IPS-15b (cell line): ENCODE data around the gene IBA57.

Experiments
- H3K27me3 ChIP-seq: one replicate; pipeline ENCODE4 v1.6.1; 2013; ENCODE audit warnings: low read length; ENCODE audit not compliant: control insufficient read depth, insufficient read depth
- H3K36me3 ChIP-seq: one replicate; pipeline ENCODE4 v1.6.1; 2013; ENCODE audit warnings: low read length; ENCODE audit not compliant: control insufficient read depth, insufficient read depth
- H3K4me1 ChIP-seq: one replicate; pipeline ENCODE4 v1.6.1; 2013; ENCODE audit warnings: mild to moderate bottlenecking, low read length; ENCODE audit not compliant: control insufficient read depth, insufficient read depth
- H3K4me3 ChIP-seq: one replicate; pipeline ENCODE4 v1.5.1; 2013; ENCODE audit warnings: low read depth, low read length
- H3K9ac ChIP-seq: one replicate; pipeline ENCODE4 v1.6.1; 2013; ENCODE audit warnings: low read depth, mild to moderate bottlenecking, low read length
- H3K9me3 ChIP-seq: one replicate; pipeline ENCODE4 v1.6.1; 2013; ENCODE audit warnings: mild to moderate bottlenecking, low read length; ENCODE audit not compliant: control insufficient read depth, insufficient read depth

Gene IBA57

DNA sequence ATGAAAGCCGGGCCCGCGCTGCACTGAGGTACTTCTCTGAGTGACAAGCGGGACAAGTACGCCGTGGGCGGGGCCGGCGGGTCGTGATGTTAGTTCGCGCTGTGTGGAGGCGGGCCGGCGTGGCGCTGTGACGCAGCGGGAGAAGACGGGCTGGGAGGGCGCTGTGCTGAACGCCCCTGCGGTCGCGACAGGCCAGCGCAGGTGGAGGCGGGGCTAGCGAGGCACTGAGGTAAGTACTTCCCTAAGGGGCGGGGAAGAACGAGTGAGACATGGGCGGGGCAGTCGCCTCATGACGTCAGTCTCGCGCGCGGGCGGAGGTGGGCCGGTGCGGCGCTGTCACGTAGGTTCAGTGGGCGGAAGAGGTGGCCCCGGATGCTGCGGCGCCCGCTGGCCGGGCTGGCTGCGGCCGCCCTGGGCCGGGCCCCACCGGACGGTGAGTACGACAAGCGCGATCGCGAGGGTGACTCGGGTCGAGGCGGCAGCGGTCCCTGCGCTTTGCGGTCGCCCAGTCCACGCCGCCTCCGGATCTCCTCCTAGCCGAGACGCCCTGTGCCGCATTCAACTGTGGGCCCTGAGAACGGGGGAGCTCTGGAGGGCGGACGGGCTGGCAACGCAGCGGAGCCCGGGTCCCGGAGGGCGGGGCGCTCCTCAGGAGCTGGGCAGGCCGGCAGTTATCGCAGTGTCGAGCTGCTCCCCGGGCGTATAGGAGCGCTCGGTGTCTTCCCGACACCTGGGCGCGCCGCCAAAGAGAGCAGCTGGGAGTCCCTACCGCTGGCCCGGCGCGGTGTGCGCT, 25.5 kb upstream of the IBA57 start, which contains the start of gene GUK1:
TSS of gene GUK1 (plus strand) at position 349 of the 793 bp plus-strand sequence. CDS start at position 373, 24 bp downstream.
- no peaks in the 10 kb centered on the region for H3K9me3 ChIP-seq
- no peaks in the 10 kb centered on the region for H3K36me3 ChIP-seq
- H3K27me3 ChIP-seq, result peaks cover 13% of the 10 kb centered on the region
- H3K9ac ChIP-seq, result peak within 1 kb of the TSS; percentile 12
- no peaks in the 10 kb centered on the region for H3K4me1 ChIP-seq
- peak within 1 kb of the TSS; percentile 75 for H3K4me3 ChIP-seq

DNA sequence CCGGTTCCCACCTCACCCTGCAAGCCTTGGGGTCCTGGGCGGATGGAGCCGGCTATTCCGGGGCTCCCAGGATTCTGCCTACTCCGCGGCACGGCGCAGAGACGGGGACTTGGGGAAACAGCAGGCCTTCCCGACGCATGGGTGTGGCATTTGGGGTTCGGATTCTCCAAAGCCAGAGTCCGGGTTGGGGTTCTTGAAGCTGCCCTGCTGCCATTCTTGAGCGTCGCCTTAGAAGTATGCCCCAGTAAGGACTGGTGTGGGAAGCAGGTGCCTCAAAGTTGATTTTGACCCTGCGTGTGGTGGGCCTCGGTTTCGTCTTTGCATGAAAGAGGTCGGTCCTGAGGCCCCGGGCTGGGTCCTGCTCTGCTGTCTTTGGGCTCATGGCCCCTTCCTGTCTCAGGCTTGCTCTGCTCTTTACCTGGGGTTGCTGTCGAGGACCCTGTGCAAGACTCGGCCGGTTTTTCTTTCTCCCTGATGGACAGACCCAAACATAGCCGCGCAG, 24.8 kb upstream of the IBA57 start:
- H3K36me3 ChIP-seq, result no peaks in the 10 kb centered on the region
- H3K4me3 ChIP-seq, result peak overlapping the region; percentile 75
- H3K9me3 ChIP-seq, result no peaks in the 10 kb centered on the region
- no peaks in the 10 kb centered on the region for H3K4me1 ChIP-seq
- H3K9ac ChIP-seq, result peak overlapping the region; percentile 12
- H3K27me3 ChIP-seq, result peaks cover 8% of the 10 kb centered on the region

DNA sequence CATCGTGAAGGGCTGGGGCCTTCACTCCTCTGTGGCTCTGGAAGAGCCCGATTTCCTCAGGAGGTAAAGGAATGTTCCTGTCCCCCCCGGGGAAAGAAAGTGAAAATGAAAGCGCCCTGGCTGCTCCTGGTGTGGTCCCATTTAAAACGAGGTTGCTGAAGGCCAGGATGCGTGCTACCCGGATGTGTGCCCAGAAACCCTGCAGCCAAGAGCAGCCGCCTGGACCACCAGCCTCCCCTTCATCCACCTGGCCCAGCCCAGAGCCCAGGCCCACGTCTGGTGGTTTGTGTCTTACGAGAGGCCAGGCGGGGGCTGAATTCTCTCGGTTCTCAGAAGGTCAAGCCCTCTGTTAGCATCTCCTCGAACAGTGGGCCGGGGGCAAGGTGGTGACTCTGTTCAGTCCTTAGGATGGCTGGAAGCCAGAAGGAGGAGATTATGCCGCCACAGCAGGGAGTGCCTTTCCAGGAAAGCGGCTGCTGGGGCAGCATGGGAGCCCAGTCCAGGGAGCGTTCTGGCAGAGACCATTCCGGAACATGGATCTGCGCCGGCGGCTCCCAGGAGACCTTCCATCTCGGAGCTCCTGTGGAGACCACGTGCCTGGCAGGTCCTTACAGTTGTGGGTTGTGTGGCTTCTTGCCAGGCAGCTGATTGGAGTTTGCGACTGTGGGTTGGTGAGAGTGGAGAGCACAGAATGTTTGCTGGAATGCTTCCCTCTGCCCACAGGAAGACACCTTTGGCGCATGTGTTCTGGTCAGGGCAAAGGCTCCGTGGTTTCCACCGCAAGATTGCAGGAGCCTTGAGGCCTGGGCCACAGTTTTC, 24.2 kb upstream of the IBA57 start:
- peak overlapping the region; percentile 75 for H3K4me3 ChIP-seq
- peaks cover 7% of the 10 kb centered on the region for H3K27me3 ChIP-seq
- H3K4me1 ChIP-seq, result no peaks in the 10 kb centered on the region
- no peaks in the 10 kb centered on the region for H3K9me3 ChIP-seq
- no peak overlapping the region for H3K9ac ChIP-seq
- H3K36me3 ChIP-seq, result no peaks in the 10 kb centered on the region

- Histone ChIP-seq H3K4me1 (no peaks in the 10 kb centered on the region), H3K27me3 (peaks cover 1% of the 10 kb centered on the region), H3K4me3 (no peak overlapping the region), H3K9me3 (no peaks in the 10 kb centered on the region), H3K36me3 (no peaks in the 10 kb centered on the region), H3K9ac (no peak overlapping the region)
Observed at GRCh38 chr1:228142155-228142691, 23.4 kb upstream of the IBA57 start.

- Histone ChIP-seq H3K4me3 (no peak overlapping the region), H3K9ac (no peak overlapping the region), H3K9me3 (no peaks in the 10 kb centered on the region), H3K27me3 (no peaks in the 10 kb centered on the region), H3K36me3 (no peaks in the 10 kb centered on the region), H3K4me1 (no peaks in the 10 kb centered on the region)
Observed at GRCh38 chr1:228142701-228143136, 22.9 kb upstream of the IBA57 start.

DNA sequence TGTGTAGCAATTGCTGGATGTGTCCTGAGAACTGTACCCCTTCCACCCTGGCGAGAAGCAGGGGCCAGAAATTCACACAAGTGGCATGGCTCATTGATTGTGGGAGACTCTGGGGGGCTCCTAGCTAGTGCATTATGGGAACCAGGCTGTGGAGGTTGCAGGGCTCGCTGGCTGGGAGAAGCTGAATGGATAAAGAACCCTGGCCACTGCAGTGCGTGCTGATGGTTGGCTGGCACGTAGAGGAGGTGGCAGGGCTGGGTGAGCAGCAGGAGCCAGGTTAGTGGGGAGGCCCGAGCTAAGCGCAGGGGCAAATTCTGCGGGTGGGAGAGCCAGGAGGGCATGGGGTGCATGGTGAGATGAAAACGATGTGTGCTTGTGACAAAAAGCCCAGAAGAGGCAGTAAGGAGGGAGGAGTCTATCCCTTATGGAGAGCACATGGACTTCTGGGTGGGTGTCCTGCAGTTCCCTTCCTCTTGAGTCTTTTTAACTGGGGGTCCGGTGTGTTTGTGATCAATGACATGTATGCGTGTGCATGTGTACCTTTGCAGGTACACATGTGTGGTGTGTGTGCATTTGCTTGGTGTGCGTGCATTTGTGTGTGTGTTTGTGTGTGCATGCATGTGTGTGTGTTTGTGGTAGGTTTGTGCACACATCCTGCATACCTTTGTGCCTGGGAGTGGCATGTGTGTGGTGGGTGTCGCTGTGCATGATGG, 22.0 kb upstream of the IBA57 start:
- Histone ChIP-seq H3K36me3 (no peaks in the 10 kb centered on the region), H3K9me3 (no peaks in the 10 kb centered on the region), H3K4me3 (no peak overlapping the region), H3K27me3 (no peaks in the 10 kb centered on the region), H3K9ac (no peak overlapping the region), H3K4me1 (no peaks in the 10 kb centered on the region)

- no peaks in the 10 kb centered on the region for H3K36me3 ChIP-seq
Observed at GRCh38 chr1:228144193-228144992, 21.2 kb upstream of the IBA57 start.

GRCh38 chr1:228144993-228145343, 20.6 kb upstream of the IBA57 start:
- no peaks in the 10 kb centered on the region for H3K27me3 ChIP-seq
- no peaks in the 10 kb centered on the region for H3K9me3 ChIP-seq
- H3K4me1 ChIP-seq, result no peaks in the 10 kb centered on the region
- H3K4me3 ChIP-seq, result no peak overlapping the region
- no peaks in the 10 kb centered on the region for H3K36me3 ChIP-seq
- H3K9ac ChIP-seq, result no peak overlapping the region

More at GRCh38 chr1:228144193-228144992, 21.2 kb upstream of the IBA57 start:
- Histone ChIP-seq H3K4me3 (no peak overlapping the region), H3K9me3 (no peaks in the 10 kb centered on the region), H3K27me3 (no peaks in the 10 kb centered on the region), H3K4me1 (no peaks in the 10 kb centered on the region), H3K9ac (no peak overlapping the region)

DNA sequence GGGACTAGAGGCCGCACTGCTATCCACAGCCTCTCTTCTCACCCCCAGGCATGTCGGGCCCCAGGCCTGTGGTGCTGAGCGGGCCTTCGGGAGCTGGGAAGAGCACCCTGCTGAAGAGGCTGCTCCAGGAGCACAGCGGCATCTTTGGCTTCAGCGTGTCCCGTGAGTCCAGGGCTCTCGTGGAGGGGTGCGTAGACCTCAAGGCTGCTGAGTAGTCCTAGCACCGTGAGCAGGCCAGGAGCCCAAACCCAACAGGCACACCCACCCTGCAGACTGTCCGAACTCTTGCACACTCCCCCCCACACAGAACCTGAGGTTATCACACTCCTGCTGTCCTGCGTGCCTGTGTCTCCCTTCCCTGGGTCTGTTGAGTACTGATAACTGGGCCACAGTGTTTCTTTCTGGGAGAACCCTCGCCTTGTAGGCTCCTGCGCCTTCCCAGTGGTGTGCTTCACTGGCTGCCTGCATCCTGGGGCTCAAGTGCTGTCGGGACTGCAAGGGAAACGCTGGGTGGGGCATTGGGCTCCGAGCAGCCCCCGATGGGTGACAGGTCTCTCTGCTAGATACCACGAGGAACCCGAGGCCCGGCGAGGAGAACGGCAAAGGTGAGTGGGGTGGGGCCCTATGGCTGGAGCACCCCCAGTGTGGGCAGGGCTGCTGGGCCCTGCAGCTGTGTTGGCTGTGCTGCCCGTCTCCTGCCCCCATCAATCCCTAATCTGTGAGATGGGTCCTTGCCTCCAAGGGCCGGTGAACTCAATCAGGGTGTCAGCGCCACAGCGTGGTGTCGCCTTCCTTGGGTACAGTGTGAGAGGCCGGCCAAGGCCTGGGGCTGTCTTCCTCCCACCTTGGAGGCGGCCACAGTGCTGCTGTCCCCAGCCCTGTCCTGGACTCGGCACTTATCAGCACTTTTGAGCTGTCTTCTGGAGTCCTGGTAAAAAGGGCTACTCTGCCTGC, 19.9 kb upstream of the IBA57 start:
- no peaks in the 10 kb centered on the region for H3K27me3 ChIP-seq
- H3K9ac ChIP-seq, result no peak overlapping the region
- H3K9me3 ChIP-seq, result no peaks in the 10 kb centered on the region
- no peaks in the 10 kb centered on the region for H3K4me1 ChIP-seq
- H3K36me3 ChIP-seq, result no peaks in the 10 kb centered on the region
- H3K4me3 ChIP-seq, result no peak overlapping the region
